HEK293 (cell line): ENCODE data around the gene KCP.

Experiments
- CTCF ChIA-PET: fragments of 350-600 bp; formaldehyde crosslinking; extraction: SDS; loops from one replicate; lab custom pipeline; 2021; ENCODE audit warnings: antibody characterized with exemption; lab: Yijun Ruan, JAX
- POLR2A ChIA-PET: fragments of 300-600 bp; formaldehyde crosslinking; extraction: SDS; loops from one replicate; lab custom pipeline; 2020; ENCODE audit warnings: antibody characterized with exemption, inconsistent platforms; lab: Yijun Ruan, JAX
- H3K27ac ChIP-seq: fragments of 200-500 bp; sonication (Bioruptor generic); 2 replicates; pipeline ENCODE4 v1.5.1; 2014; ENCODE audit warnings: low read depth, low read length, control low read depth, inconsistent platforms; ENCODE audit errors: extremely low read depth
- H3K36me3 ChIP-seq, 2 experiments: fragments of 200-500 bp in 1 of 2; sonication (Bioruptor generic) in 1 of 2; 1 replicate in 1 of 2; 2 replicates in 1 of 2; pipeline ENCODE4 v1.5.1; 2014 to 2017; ENCODE audit warnings: inconsistent platforms in 2 of 2, low read length in 2 of 2; ENCODE audit not compliant: control insufficient read depth in 2 of 2, insufficient read depth in 1 of 2
- H3K4me1 ChIP-seq: fragments of 200-500 bp; sonication (Bioruptor generic); 2 replicates; pipeline ENCODE4 v1.5.1; 2014; ENCODE audit warnings: mild to moderate bottlenecking, low read length, inconsistent platforms; ENCODE audit not compliant: control insufficient read depth, insufficient read depth
- H3K4me3 ChIP-seq: 2 replicates; pipeline ENCODE4 v1.5.1; 2011; ENCODE audit warnings: low read depth, mild to moderate bottlenecking, control low read depth, low read length, moderate library complexity
- H3K9me3 ChIP-seq: fragments of 200-500 bp; sonication (Bioruptor generic); 2 replicates; pipeline ENCODE4 v1.5.1; 2014; ENCODE audit warnings: low read depth, low read length, inconsistent platforms; ENCODE audit not compliant: control insufficient read depth, insufficient read depth
- CTCF ChIP-seq: fragments of 450-650 bp; formaldehyde crosslinking; IDR thresholded peaks from 2 replicates; pipeline ENCODE4 v1.5.1; 2016; ENCODE audit warnings: missing biosample characterization, missing genetic modification characterization
- GLIS1 ChIP-seq: fragments of 450-650 bp; formaldehyde crosslinking; IDR thresholded peaks from 2 replicates; pipeline ENCODE4 v1.5.1; 2016; ENCODE audit warnings: missing biosample characterization, missing genetic modification characterization
- KLF8 ChIP-seq: fragments of 450-650 bp; formaldehyde crosslinking; IDR thresholded peaks from 2 replicates; pipeline ENCODE4 v1.5.1; 2016; ENCODE audit warnings: missing biosample characterization, missing genetic modification characterization
- MEIS1 ChIP-seq: sonication (generic); formaldehyde crosslinking; IDR thresholded peaks from 2 replicates; pipeline ENCODE4 v1.8.1; 2022; ENCODE audit warnings: missing genetic modification reagents, mild to moderate bottlenecking, borderline replicate concordance
- RBAK ChIP-seq: fragments of 450-650 bp; formaldehyde crosslinking; IDR thresholded peaks from 2 replicates; pipeline ENCODE4 v1.5.1; 2016; ENCODE audit warnings: missing biosample characterization, missing genetic modification characterization
- TCF7L2 ChIP-seq: IDR thresholded peaks from 2 replicates; pipeline ENCODE4 v1.6.1; 2011; ENCODE audit warnings: low read depth, mild to moderate bottlenecking, inconsistent platforms, low read length, moderate library complexity, borderline replicate concordance
- YY2 ChIP-seq: fragments of 450-650 bp; formaldehyde crosslinking; IDR thresholded peaks from 2 replicates; pipeline ENCODE4 v1.5.1; 2016; ENCODE audit warnings: missing biosample characterization, missing genetic modification characterization
- ZBTB17 ChIP-seq: fragments of 450-650 bp; formaldehyde crosslinking; IDR thresholded peaks from 2 replicates; pipeline ENCODE4 v1.5.1; 2016; ENCODE audit warnings: missing biosample characterization, missing genetic modification characterization
- ZFHX2 ChIP-seq: fragments of 450-650 bp; formaldehyde crosslinking; conservative IDR thresholded peaks from 2 replicates; pipeline ENCODE4 v1.5.1; 2016; ENCODE audit warnings: missing biosample characterization, missing genetic modification characterization
- ZFP3 ChIP-seq: fragments of 450-650 bp; formaldehyde crosslinking; IDR thresholded peaks from 2 replicates; pipeline ENCODE4 v1.5.1; 2016; ENCODE audit warnings: low read depth, missing biosample characterization, missing genetic modification characterization
- ZNF10 ChIP-seq: fragments of 450-650 bp; formaldehyde crosslinking; IDR thresholded peaks from 2 replicates; pipeline ENCODE4 v1.5.1; 2017; ENCODE audit warnings: missing biosample characterization, missing genetic modification characterization
- ZNF132 ChIP-seq: fragments of 450-650 bp; formaldehyde crosslinking; IDR thresholded peaks from 2 replicates; pipeline ENCODE4 v1.5.1; 2017; ENCODE audit warnings: missing biosample characterization, missing genetic modification characterization, borderline replicate concordance
- ZNF146 ChIP-seq: fragments of 450-650 bp; formaldehyde crosslinking; IDR thresholded peaks from 2 replicates; pipeline ENCODE4 v1.5.1; 2016; ENCODE audit warnings: missing biosample characterization, missing genetic modification characterization
- ZNF157 ChIP-seq: fragments of 450-650 bp; formaldehyde crosslinking; IDR thresholded peaks from 2 replicates; pipeline ENCODE4 v1.5.1; 2016; ENCODE audit warnings: missing biosample characterization, missing genetic modification characterization
- ZNF211 ChIP-seq: fragments of 450-650 bp; formaldehyde crosslinking; IDR thresholded peaks from 2 replicates; pipeline ENCODE4 v1.5.1; 2016; ENCODE audit warnings: low read depth, missing biosample characterization, missing genetic modification characterization
- ZNF221 ChIP-seq: fragments of 450-650 bp; formaldehyde crosslinking; IDR thresholded peaks from 2 replicates; pipeline ENCODE4 v1.5.1; 2017; ENCODE audit warnings: missing biosample characterization, missing genetic modification characterization, borderline replicate concordance
- ZNF266 ChIP-seq: fragments of 450-650 bp; formaldehyde crosslinking; IDR thresholded peaks from 2 replicates; pipeline ENCODE4 v1.5.1; 2016; ENCODE audit warnings: missing biosample characterization, missing genetic modification characterization, low read depth
- ZNF280D ChIP-seq: fragments of 450-650 bp; formaldehyde crosslinking; IDR thresholded peaks from 2 replicates; pipeline ENCODE4 v1.5.1; 2016; ENCODE audit warnings: missing biosample characterization, missing genetic modification characterization
- ZNF362 ChIP-seq: fragments of 450-650 bp; formaldehyde crosslinking; IDR thresholded peaks from 2 replicates; pipeline ENCODE4 v1.5.1; 2016; ENCODE audit warnings: missing biosample characterization, missing genetic modification characterization
- ZNF398 ChIP-seq: fragments of 450-650 bp; formaldehyde crosslinking; IDR thresholded peaks from 2 replicates; pipeline ENCODE4 v1.5.1; 2017; ENCODE audit warnings: missing biosample characterization, missing genetic modification characterization
- ZNF514 ChIP-seq: fragments of 450-650 bp; formaldehyde crosslinking; IDR thresholded peaks from 2 replicates; pipeline ENCODE4 v1.5.1; 2016; ENCODE audit warnings: missing biosample characterization, missing genetic modification characterization
- ZNF677 ChIP-seq: fragments of 450-650 bp; IDR thresholded peaks from 2 replicates; pipeline ENCODE4 v1.5.0; 2018; ENCODE audit warnings: missing biosample characterization, mild to moderate bottlenecking, missing genetic modification characterization, moderate library complexity
- ZNF768 ChIP-seq: fragments of 450-650 bp; formaldehyde crosslinking; IDR thresholded peaks from 2 replicates; pipeline ENCODE4 v1.5.1; 2018; ENCODE audit warnings: missing biosample characterization, mild to moderate bottlenecking, missing genetic modification characterization
- ZNF777 ChIP-seq: fragments of 450-650 bp; formaldehyde crosslinking; IDR thresholded peaks from 2 replicates; pipeline ENCODE4 v1.5.1; 2017; ENCODE audit warnings: missing biosample characterization, missing genetic modification characterization, borderline replicate concordance
- ZNF843 ChIP-seq: fragments of 450-650 bp; formaldehyde crosslinking; IDR thresholded peaks from 2 replicates; pipeline ENCODE4 v1.5.1; 2016; ENCODE audit warnings: missing biosample characterization, missing genetic modification characterization
- ZSCAN4 ChIP-seq: fragments of 450-650 bp; formaldehyde crosslinking; IDR thresholded peaks from 2 replicates; pipeline ENCODE4 v1.5.1; 2017; ENCODE audit warnings: missing biosample characterization, missing genetic modification characterization

KCP gene

GRCh38 chr7:128865996-128866877, 44.3 kb downstream of the KCP start:
- H3K4me1 ChIP-seq: peaks cover 10% of the 10 kb centered on the region
- no peak for TF ChIP-seq ZNF280D (tag by site-specific recombination)
- no peak for TF ChIP-seq ZNF768
- TF ChIP-seq ZNF362 (tag by site-specific recombination): no peak
- no peak for TF ChIP-seq ZNF843 (tag by site-specific recombination)
- no peak for TF ChIP-seq RBAK (tag by site-specific recombination)
- TF ChIP-seq ZNF10 (tag by site-specific recombination): no peak
- no peak for TF ChIP-seq ZSCAN4 (tag by site-specific recombination)
- no peak for TF ChIP-seq ZFP3 (tag by site-specific recombination)
- no peak for TF ChIP-seq MEIS1 (CRISPR knock-in tag)
- no peak for TF ChIP-seq KLF8
- TF ChIP-seq ZNF266 (tag by site-specific recombination): no peak
- TF ChIP-seq ZNF157: no peak
- TF ChIP-seq TCF7L2: no peak
- no peak for TF ChIP-seq ZNF677 (tag by site-specific recombination)
- no peak for TF ChIP-seq ZNF146 (tag by site-specific recombination)
- no peak for TF ChIP-seq ZFHX2 (tag by site-specific recombination)
- CTCF ChIA-PET: interaction anchor here (1.2 kb wide), 1 partner anchor 13 kb away, joined by 3 read pairs; no protein-coding TSS in a partner anchor
- POLR2A ChIA-PET: no interaction called here
- H3K27ac ChIP-seq: no peak overlapping the region
- no peaks in the 10 kb centered on the region for H3K9me3 ChIP-seq
- peaks cover 6 to 26% of the 10 kb centered on the region in 2 experiments; a peak in 2 of 3 replicates for H3K36me3 ChIP-seq
- H3K4me3 ChIP-seq: no peak overlapping the region

GRCh38 chr7:128865303-128865702, 45.2 kb downstream of the KCP start:
- ChIA-PET POLR2A (no interaction called here), CTCF (no interaction called here)
- no peak overlapping the region for H3K27ac ChIP-seq
- peaks cover 10% of the 10 kb centered on the region for H3K4me1 ChIP-seq
- H3K36me3 ChIP-seq: peaks cover 6 to 26% of the 10 kb centered on the region in 2 experiments; a peak in 2 of 3 replicates
- H3K9me3 ChIP-seq: no peaks in the 10 kb centered on the region
- no peak overlapping the region for H3K4me3 ChIP-seq
- TF ChIP-seq ZNF768: no peak
- TF ChIP-seq GLIS1 (tag by site-specific recombination): no peak
- TF ChIP-seq ZNF398: no peak
- TF ChIP-seq ZNF211: no peak
- no peak for TF ChIP-seq ZNF514 (tag by site-specific recombination)
- TF ChIP-seq ZNF221 (tag by site-specific recombination): no peak
- TF ChIP-seq ZBTB17: no peak
- TF ChIP-seq ZNF777 (tag by site-specific recombination): no peak
- no peak for TF ChIP-seq YY2
- TF ChIP-seq ZNF132 (tag by site-specific recombination): no peak
- no peak for TF ChIP-seq CTCF (tag by site-specific recombination)
